Activated CD4-positive, alpha-beta T cell treated with anti-CD3 and anti-CD28 coated beads for 24 hours (primary cell): ENCODE measurements around the gene RIC3.
A peak's percentile ranks its signal among the peaks of the same experiment; 100 is the strongest.

ENCODE experiments used
- DNase-seq, 2 donors: peaks; one replicate each; pipeline ENCODE4 v3.0.0-alpha.2; 2020; ENCODE audit warnings: low read depth in 2 of 2

Gene RIC3

DNA sequence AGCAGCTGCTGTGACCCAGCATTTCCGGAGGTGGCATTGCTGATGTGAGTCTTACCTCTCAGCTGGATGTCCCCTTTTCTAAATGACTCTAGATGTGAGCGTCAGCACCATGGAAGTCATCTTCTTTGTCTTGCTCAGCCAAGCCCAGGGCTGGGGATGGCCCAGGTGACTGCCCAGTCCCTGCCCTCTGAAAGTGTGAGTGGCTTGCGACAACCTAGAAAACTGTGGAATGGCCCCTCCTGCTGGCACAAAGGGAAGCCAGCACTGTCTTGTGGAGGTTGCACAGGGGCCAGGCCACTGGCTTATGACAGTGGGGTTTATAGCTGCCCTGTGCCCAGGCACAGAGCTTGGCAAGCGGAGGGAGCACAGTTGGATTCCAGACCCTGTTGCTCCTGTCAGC, 81.6 kb downstream of the RIC3 start:
- DNase-seq = no peak

DNA sequence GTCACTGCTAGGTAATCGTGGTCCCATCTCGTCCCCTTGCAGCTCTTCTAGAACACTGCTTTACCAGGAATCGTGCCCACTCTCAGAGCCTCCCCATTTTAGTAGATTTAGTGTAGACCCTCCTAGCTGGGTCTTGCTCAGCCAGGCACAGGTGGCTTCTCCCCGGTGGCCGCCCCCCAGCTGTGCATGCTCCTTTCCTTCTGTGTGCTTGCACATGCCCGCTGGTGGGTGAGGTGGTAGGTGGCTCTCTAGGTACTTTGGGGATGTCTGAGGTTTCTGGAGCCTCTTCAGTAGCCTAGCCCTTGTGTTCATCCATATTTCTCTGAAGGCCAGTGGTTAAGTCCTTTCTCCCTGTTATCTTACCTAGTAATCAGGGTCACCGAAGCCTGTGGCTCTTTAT, 82.3 kb downstream of the RIC3 start:
- no peak for DNase-seq

DNA sequence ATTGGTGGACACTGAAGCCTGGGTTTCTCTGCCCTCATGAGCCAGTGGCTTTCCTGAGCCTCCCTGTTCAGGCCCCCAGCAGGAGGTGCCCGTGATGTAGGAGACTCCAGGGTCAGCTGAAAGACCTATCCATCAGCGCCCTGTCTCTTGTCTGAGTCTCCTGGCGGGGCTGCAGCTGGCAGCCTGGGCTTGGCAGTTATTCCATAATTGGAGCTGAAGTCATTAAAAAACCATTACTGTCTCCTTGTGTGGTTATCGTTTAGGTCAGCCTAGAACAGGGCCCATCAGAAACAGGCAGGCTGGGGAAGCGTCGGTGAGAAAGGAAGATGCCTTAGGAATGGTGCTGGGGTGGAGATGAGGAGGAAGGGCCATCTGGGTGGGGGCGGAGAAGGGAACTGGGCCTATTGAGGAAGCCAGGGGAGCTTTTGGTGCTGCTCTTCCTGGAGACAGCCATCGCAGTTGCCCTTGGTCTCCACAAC, 82.8 kb downstream of the RIC3 start:
- DNase-seq = no peak

DNA sequence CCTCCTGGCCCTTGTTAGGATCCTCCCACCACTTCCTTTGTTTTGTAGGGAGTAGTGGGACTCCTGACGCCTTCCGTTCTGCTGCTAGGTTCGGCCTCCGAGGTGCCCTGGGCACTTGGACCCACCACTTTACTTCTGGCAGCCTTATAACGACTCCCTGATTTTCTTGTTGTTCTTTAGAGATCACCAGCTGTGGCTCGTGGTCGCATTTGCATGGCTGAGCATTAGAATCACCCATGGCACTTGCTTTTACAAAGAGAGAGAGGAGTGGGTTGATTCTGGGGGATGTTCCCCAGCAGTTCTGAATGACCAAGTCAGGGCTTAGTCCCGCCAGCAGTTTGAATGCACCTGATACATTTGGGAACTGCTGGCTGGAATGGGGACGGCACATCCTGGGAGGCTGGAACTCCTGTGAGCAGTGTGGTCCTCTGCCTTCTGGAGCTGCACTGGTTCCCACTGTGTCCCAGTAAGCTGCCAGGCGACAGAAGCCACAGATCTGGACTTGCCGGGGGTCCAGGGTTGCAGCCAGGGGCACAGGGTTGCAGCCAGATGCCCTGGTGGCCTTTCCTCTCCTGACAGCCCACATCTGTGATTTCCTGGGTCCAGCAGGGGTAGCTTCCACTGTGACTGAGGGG, 83.7 kb downstream of the RIC3 start:
- no peak for DNase-seq

DNA sequence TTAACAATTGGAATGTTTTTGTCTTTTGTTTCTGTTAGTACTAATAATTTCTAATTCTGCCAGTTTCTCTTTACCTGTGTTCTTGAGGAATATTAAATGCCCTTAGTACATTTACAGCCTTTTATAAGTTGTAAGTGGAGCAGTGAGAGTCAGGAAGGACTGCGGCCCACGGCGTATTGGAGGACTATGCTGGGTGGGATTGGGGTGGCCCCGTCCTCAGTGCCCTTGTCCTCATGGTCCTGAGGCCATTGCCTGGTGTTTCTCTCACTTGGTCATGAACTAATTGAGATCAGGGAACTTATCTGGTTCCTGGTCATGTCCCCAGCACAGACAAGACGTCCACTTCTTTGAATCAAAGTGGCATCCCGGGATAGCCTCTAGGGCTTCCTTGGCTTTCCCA, 84.5 kb downstream of the RIC3 start:
- no peak for DNase-seq

DNA sequence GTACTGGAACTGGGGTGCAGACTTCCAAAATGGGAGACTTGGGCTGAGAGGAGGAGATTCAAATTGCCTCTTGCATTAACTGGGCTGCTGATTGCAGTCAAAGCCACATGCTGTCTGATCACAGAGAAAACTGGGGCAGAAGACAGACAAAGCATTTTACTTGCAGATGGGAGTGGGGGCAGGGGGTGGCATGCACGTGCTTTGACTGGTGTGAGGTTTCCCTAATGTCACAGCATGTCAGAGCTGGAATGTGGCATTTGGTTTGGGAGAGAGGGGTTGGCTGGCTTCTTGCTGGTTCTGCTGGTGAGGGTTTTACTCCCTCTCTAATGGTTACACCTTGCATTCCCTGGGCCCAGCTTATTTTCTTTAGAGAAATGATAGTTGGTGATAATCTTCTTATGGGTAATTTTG, 84.9 kb downstream of the RIC3 start:
- DNase-seq = no peak

DNA sequence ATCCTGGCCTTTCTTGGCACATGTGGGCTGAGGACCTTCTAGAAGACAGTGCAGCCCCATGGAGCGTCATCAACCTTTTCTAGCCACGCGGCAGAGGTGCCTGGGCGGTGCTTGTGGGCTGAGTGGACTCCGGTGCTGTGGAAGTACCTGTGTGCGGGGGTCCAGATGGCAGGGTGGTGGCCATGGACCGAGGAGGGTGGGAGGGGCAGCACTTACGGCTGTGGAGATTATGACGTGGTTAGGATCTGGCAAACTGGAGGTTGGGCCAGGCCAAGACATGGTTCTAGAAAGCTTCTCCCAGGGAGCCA, 85.8 kb downstream of the RIC3 start:
- no peak for DNase-seq

DNA sequence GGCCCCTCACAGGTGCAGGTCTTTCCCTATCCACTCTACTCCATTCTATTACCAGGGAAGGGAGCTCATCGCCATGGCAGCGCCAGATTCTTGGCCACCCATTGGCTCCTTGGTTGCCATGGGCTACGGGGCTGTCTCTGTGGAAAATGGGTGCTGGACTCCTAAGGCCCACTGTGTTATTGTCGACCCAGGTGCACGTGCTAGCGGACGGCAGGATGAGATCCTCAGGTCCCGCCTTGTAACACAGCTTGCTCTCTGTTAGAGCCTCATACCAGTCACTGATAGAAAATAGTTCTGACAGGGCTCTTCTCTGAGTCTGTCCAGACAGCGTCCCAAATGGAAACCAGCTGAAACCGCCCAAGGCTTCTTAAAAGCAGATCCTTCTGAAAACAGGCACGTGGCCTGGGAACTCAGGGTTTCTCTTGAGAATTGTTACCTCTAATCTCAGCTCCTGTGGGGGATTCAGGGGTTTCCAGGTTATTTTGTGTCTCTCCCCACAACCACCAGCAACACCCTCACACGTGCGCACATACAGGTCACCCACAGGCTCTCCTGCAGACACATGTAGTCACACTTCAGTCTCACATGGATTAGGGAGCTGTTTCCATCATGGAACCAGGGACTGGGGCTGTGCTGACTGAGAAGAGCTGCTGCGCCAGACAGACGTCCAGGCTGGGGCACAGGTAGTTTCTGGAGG, 86.3 kb downstream of the RIC3 start:
- no peak for DNase-seq

DNA sequence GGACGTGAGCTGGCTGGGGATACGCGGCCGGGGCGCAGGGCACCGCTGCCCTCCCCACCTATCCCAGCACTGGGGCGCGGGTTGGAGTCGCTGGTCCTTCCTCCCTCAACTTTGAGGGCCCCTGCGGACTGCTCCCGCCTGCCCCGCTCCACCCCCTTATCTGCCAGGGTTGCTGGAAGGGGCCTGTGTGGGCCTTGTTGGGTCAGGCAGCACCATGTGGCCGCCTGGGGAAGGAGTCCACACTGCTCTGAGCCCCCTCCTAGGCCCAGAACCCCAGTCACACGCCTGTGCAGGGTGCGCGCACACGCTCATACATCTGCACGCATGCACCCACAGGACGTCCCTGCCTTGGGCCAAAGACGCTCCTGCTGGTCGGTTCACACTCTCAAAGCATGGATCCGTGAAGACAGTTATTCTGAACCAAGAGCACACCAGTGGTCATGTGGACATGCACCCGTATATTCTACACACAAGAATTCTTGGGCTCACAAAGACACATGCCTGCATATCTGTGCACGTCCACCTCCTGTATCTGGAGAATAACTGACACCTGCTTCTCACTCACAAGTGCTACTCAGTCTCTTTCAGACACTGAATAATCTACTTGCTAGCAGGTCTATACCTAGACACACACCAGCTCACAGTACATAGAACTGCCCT, 87.1 kb downstream of the RIC3 start:
- no peak for DNase-seq

DNA sequence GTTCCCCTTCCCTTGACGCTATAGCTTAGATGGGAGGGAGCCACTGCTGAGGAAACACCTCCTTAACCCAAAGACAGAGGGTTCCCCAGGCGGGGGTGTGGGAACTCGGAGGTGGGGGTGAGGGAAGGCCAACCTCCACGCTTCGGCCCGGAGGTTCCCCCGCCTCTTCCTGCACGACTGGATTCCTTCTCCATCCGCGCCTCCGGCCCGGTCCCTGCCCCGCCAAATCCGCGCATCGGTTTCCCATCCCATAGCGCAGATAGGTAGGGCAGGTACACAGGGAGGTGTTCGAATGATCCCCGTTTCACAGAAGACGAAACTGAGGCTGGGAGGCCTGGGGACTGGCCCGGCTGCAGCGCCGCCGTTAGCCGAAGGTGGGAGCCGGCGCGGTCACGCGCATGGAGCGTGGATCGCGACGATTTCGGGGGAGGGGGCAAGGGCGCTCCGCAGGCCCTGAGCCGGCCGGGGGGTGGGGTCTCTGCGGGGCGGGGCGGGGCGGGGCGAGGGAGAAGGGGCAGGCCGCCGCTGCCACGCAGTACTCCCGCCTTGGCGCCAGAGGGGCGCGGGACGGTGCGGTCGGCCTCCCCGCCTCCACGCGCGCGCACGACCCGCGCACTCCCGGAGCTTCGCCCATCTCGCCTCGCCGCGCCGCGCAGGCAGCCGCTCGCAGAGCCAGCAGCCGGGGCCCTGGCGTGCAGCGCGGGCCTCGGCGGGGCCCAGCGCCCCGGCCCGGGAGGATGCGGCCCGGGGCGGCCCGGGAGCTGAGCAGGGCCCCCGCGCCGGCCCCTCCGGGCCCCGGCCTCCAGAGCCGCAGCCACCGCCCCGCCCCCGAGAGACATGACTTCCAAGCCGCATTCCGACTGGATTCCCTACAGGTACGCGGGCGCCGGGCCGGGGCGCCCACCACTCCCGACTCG, 87.9 kb downstream of the RIC3 start, which contains the start of gene TUB:
TSS of gene TUB (plus strand) at position 538 of the 917 bp plus-strand sequence. CDS start at position 838, 300 bp downstream.
- peak in 1 of 2 donors; percentile 7 for DNase-seq

DNA sequence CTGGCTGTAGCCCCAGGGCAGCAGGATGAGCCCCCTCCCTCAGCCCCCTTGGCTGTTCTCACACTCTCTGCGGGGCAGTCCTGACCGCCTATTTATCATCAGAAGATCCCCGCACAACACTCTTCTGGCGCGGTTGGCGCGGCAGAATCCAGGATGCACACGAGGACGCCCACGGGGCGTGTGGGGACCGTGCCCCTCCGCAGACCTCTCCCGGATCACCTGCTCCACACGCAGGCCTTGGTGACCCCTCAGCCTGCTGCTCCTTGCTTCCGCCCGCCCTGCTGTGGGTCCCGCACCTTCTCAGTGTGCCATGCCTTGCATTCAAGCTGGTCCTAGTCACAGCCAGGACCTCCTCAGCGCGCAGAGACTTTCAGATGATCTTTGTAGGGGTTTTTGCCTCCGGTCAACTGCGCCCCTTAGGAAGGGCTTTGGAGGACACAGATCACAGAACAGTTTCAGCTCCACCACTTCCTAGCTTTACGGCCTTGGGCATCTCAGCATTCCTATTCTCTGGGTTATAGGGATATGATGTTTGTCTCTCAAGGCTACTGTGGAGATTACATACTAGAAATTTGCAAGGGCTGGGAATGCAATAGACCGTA, 88.7 kb downstream of the RIC3 start:
- DNase-seq = no peak

DNA sequence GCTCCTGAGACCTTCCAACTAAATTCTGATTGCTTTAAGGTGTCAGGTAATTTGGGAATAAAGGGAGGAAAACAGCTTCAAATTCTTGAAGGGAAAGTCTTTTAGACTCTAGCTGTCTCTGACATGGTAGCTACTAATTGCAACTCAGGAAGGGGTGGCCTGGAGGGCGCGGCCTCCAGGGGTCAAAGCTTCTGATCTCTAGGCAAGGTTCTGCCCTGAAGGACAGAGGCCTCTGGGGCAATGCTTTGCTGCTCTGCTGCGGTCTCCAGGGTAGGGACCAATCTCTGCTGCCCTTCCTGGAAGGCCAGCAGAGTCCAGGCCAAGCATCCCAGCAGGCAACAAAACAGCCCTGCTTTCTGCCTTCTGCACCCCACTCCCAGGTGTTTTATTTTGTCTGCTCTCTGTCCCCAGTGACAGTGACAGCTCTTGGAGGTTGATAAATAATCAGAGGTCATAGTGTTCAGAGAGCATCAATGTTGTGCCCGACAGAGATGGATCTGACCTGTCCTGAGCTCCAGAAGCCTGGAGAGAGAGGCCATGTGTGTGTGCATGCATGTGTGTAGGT, 89.6 kb downstream of the RIC3 start:
- no peak for DNase-seq

DNA sequence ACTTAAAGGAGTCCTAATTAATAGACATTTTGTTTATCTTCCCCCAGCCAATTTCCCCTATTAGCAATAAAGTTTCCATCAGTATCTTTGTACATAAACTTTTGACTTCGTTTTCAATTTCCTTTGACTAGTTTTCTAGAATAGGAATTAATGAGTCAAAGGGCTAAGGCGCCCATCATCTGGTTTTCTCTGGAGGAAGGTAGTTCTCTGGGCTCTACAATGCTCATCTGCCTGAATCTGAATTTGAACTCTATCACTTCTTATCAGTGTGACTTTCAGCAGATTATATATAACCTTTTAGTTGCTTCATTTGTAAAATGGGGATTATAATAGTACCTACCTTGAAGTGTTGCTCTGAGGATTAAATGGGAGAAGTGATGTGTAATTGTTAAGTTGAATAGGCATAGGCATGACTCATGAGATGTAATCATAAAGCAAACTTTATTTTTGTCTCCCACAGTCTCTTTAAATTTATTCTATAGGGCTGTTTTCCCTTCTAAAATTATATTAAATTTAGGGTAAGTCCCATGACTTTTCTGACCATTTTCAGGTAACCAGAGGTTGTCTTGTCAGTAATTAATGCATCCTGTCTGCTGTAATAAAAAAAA, 93.6 kb downstream of the RIC3 start:
- no peak for DNase-seq

DNA sequence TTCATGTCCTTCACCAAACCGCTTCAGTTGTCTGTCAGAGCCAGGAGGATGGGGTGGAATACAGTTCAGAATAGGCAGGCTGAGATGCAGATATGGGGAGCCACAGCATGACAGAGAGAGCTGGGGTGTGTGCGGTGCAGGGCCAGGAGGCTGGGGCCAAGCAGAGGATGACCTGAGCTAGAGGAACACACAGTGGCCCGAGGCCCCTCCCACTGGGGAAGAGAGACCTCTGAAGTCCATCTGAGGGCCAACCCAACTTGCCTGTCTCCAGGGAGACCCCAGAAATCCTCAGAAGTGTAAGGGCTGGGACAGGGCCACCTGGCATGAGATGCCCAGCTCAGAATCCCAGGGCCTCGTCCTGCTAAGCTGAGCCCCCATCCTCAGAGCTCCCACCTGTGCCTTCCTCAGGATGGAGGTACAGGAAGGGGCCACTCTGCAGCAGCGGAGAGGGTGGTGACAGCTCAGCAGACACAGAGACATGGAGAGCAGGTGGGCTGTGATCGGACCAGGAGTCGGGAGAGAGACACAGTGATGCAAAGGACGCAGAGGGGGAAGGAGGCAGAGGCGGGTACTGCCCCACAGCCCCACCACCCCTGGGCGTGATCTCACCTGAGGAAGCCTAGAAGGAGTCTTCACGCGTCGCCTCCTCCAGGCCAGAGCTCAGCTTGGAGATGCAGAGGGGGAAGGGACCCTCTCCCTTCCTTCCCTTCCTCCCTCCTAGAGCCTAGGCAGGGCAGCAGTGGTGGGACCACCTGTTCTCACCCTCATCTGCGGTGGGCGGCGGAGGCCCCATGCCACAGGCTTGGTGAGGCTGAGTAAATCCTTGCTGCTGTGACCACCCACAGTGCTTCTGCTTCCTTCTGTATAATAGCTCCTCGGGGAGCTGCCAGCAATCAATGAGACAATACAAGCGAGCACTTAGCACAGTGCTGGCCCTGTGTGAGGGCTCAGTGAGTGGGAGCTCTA, 96.9 kb downstream of the RIC3 start:
- DNase-seq = no peak

DNA sequence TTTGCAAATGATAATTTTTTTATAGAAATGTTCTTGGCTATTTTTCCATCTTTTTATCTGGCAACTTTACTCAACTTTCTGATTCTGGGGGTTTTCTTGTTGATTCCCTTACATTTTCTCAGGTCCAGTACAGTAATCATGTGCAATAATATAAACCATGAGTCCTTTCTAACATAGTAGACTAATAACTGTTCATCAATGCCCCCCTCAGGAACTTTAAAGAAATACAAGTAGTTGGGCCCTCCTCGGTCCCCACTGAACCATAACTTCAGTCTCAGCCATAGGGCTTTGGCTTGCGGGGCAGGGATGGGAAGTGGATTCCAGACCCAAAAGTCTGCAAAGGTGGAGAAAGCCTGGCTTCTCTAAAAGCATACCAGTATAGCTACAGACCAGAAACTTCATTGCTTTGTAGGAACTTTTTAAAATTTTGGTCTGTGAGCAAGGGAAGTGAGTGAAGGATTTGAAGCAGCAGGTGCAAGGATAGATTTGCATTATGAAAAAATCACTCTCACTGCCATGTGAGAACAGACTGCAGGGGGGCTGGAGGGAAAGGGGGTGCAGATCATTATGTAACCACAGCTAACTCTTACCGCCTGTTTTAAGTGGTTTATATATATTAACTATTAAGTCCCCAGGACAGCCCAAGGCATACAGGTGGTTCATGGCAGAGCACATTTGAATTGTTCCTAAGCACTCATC, 98.3 kb downstream of the RIC3 start:
- DNase-seq = no peak

DNA sequence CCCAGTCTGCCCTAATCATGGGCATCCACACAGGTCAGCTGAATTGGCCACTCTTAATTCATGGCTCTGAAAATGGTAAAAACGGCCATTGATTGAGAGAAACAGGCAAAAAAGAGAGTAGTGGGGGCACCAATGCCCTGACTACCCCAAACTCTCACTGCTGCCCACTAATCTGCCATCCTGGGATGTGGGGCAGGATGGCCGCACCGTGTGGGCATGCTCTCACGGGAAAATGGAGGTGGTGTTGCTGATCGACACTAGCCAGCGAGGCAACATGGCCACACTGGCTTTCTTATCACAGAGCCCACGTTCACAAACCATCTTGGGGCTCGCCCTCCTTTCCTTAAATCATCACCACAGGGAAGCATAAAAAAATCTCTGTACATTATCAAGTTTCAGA, 99.1 kb downstream of the RIC3 start:
- DNase-seq = no peak

DNA sequence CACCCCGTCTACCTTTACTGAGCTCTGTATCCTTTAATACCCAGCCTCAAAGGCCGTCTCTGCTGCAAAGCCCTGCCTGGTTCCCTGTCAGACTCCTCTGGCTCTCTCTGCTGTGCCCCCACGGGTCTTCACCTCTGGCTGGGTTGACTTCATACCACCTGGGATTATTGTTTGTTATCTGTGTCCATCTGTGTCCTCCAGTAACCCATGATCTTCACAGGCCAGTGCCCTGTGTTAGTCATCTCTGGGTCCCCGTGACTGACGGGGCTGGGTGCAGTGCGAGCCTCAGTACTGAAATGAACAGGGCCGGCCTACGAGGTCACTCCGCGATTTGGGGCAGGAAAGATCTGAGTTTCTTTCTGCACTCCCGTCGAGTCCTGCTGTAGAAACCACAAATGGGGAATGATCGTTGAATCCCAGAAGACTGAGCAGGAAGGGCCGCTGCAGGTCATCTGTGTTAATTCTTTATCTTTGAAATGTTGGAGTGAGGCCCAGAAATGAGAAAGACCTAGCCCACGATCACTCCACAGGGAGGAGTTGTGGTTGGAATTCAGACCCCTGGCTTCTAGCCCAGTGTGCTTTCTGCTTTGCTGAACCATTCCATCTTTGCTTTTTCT, 100.1 kb downstream of the RIC3 start:
- DNase-seq = no peak

DNA sequence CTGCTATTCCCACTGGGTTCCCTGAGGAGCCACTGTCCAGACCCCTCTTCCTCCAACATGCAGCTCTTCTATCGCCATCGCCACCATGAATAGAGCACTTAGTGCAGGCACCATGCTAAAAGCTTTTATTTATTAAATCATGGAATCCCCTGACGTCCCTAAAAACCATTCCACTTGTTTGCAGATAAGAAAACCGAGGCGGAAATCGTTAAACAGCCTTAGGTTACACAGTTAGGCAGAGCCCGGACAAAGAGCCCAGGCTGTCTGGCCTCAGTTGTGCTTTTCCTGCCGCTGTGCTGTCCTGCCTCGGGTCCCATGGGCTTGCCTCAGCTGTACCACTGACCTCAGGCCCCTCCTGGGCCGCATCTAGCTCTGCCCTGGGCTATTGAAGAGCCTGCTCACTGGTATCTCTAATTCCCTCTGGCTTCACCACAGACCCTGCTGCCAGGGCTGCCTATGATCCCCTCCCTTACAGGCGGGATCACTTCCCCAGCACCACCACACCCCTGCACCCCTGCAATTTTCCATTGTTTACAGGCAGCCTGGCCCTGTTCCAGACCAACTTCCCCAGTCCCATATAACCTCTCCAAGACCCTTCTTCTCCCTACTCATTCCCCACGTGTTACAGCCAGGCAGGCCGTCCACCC, 100.8 kb downstream of the RIC3 start:
- no peak for DNase-seq
